Transverse colon (tissue), 4 donors: Measurements from ENCODE around the gene CNTN5. TPM values are rescaled to one million over a fixed set of nuclear protein-coding genes. Genes with fewer than 3 reads are reported as not detected.

Source experiments
- DNase-seq: peaks from one replicate; pipeline ENCODE4 v3.0.0-alpha.2; 2019
- H3K27ac ChIP-seq, 4 donors: fragments of 200-600 bp; sonication (generic); 2 replicates each; pipeline ENCODE4 v1.5.1; 2016 to 2018; ENCODE audit warnings: inconsistent platforms in 4 of 4
- H3K27me3 ChIP-seq: fragments of 200-600 bp; sonication (generic); 2 replicates; pipeline ENCODE4 v1.5.1; 2017; ENCODE audit warnings: inconsistent platforms
- H3K36me3 ChIP-seq, 4 donors: fragments of 200-600 bp; sonication (generic); 2 replicates each; pipeline ENCODE4 v1.5.1; 2017 to 2019; ENCODE audit warnings: inconsistent platforms in 4 of 4
- H3K4me1 ChIP-seq, 4 donors: fragments of 200-600 bp; sonication (generic); 2 replicates each; pipeline ENCODE4 v1.5.1; 2017 to 2020; ENCODE audit warnings: inconsistent platforms in 4 of 4
- H3K4me3 ChIP-seq, 4 donors: fragments of 200-600 bp; sonication (generic); 1 replicate in 1 of 4; 2 replicates in 3 of 4; pipeline versions ENCODE4 v1.5.1 to v1.6.1; 2017 to 2019; ENCODE audit warnings: inconsistent platforms in 4 of 4
- H3K9me3 ChIP-seq, 2 donors: fragments of 200-600 bp; sonication (generic); 2 replicates each; pipeline ENCODE4 v1.5.1; 2017 to 2019; ENCODE audit warnings: inconsistent platforms in 2 of 2
- CTCF ChIP-seq, 5 experiments: fragments of 200-600 bp in 3 of 5; fragments of 450-650 bp in 2 of 5; sonication (generic) in 3 of 5; IDR thresholded peaks; 1 replicate in 2 of 5; 2 replicates in 3 of 5; pipeline ENCODE4 v1.5.1; 2016 to 2017; ENCODE audit warnings: antibody characterized with exemption in 5 of 5, inconsistent platforms in 3 of 5, mild to moderate bottlenecking in 2 of 5, moderate library complexity in 1 of 5
- EP300 ChIP-seq: sonication (generic); formaldehyde crosslinking; IDR thresholded peaks from one replicate; pipeline ENCODE4 v1.6.1; 2017; ENCODE audit warnings: antibody characterized with exemption, low read depth
- POLR2A ChIP-seq: fragments of 450-650 bp; IDR thresholded peaks from one replicate; pipeline ENCODE4 v1.6.1; 2016; ENCODE audit warnings: antibody characterized with exemption, mild to moderate bottlenecking, moderate library complexity
- POLR2AphosphoS5 ChIP-seq, 3 donors: sonication (generic); formaldehyde crosslinking; IDR thresholded peaks; one replicate each; pipeline ENCODE4 v1.6.1; 2016; ENCODE audit warnings: antibody characterized with exemption in 3 of 3
- WGBS, 2 donors: methylation state at CpG; one replicate each; pipeline ENCODE4 v1.1.5; 2018; ENCODE audit warnings: low coverage in 1 of 2; 5-methylcytosine and 5-hydroxymethylcytosine counted together
- in situ Hi-C, 4 donors: fragments of 200-750 bp; cut with MboI; loops; one replicate each; pipeline versions ENCODE4 v1.15.0 to v1.15.1; 2017; ENCODE audit warnings: low sequenced_read_pairs in 3 of 4, low pct_ligation_motif_present in 1 of 4, low pct_unique_long_range_greater_than_20kb in 1 of 4
- intact Hi-C: fragments of 100-400 bp; cut with DNase I; formaldehyde crosslinking; loops from one replicate; pipeline ENCODE4 v1.15.1; 2023; ENCODE audit warnings: low total_unique reads
- total RNA-seq, 4 donors: library from RNA; depleted of rRNA; stranded (reverse); fragments of >200 nt; gene quantifications; one replicate each; pipeline ENCODE4 v1.1.0, GENCODE V29; 2016

Gene CNTN5
- total RNA-seq, 4 donors from 2014 or later: 0.14 TPM; not detected in 3

GRCh38 chr11:99918761-99919160 lies 898.0 kb downstream of the CNTN5 start:
- Histone ChIP-seq H3K4me3 (no peak overlapping the region), H3K27ac (no peak overlapping the region), H3K9me3 (peaks cover 0 to 3% of the 10 kb centered on the region in 2 donors), H3K27me3 (no peaks in the 10 kb centered on the region), H3K36me3 (no peaks in the 10 kb centered on the region), H3K4me1 (no peaks in the 10 kb centered on the region)
- WGBS, 2 donors: 79% methylated on average over 3 of the region's 3 CpGs
- DNase-seq: no peak
- in situ Hi-C loops: no loop called here
- intact Hi-C loops: no loop called here
- no peak for TF ChIP-seq CTCF (IDR thresholded peaks at IDR 0.05)
- no peak for TF ChIP-seq POLR2A
- no peak for TF ChIP-seq POLR2AphosphoS5 (IDR thresholded peaks at IDR 0.05)
- TF ChIP-seq EP300: no peak

GRCh38 chr11:99920956-99921355 lies 900.2 kb downstream of the CNTN5 start:
- in situ Hi-C loops: no loop called here
- no peak for DNase-seq
- Histone ChIP-seq H3K9me3 (peaks cover 0 to 3% of the 10 kb centered on the region in 2 donors), H3K4me1 (no peaks in the 10 kb centered on the region), H3K36me3 (no peaks in the 10 kb centered on the region), H3K4me3 (no peak overlapping the region), H3K27me3 (no peaks in the 10 kb centered on the region), H3K27ac (no peak overlapping the region)
- intact Hi-C loops: no loop called here
- TF ChIP-seq CTCF (IDR thresholded peaks at IDR 0.05) (no peak), POLR2A (no peak), EP300 (no peak), POLR2AphosphoS5 (IDR thresholded peaks at IDR 0.05) (no peak)
- 80 to 85% methylated on average over 2 to 3 of the region's 3 CpGs for WGBS, 2 donors

DNA sequence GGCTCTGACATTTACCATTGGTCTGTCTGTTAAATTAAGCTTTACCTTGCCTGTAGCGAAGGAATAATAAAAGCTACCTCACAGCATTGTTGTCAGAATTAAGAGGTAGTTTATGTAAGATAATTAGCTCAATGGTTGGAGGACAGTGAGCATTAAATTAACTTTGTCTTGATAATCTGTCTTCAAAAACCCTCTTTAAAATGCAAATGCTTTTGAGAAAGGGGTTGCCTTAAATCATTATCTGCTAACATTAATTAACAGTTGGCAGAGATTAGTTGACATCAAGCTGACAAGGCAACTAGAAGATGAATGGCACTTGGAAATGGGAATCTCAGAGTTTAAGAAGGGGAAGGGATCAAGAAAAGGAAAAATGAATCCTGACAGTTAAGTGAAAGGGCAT lies 905.2 kb downstream of the CNTN5 start:
- in situ Hi-C loops: no loop called here
- WGBS, 2 donors: 0% methylated on average over 1 of the region's 1 CpG
- DNase-seq: no peak
- Histone ChIP-seq H3K36me3 (no peaks in the 10 kb centered on the region), H3K27me3 (no peaks in the 10 kb centered on the region), H3K9me3 (no peaks in the 10 kb centered on the region), H3K4me1 (no peaks in the 10 kb centered on the region), H3K4me3 (no peak overlapping the region), H3K27ac (no peak overlapping the region)
- intact Hi-C loops: no loop called here
- TF ChIP-seq CTCF (IDR thresholded peaks at IDR 0.05): no peak
- no peak for TF ChIP-seq POLR2AphosphoS5 (IDR thresholded peaks at IDR 0.05)
- TF ChIP-seq EP300: no peak

- Histone ChIP-seq H3K27ac (no peak overlapping the region), H3K4me1 (no peaks in the 10 kb centered on the region), H3K27me3 (no peaks in the 10 kb centered on the region), H3K4me3 (no peak overlapping the region), H3K36me3 (no peaks in the 10 kb centered on the region), H3K9me3 (no peaks in the 10 kb centered on the region)
- WGBS, 2 donors: 66 to 69% methylated on average over 2 of the region's 2 CpGs
- intact Hi-C loops (no loop called here), in situ Hi-C loops (no loop called here)
- no peak for DNase-seq
- TF ChIP-seq POLR2A: no peak
- TF ChIP-seq POLR2AphosphoS5 (IDR thresholded peaks at IDR 0.05): no peak
- TF ChIP-seq CTCF (IDR thresholded peaks at IDR 0.05): no peak
- no peak for TF ChIP-seq EP300
Observed at GRCh38 chr11:99932684-99933083, 911.9 kb downstream of the CNTN5 start.
